Measurements from ENCODE around the gene THY1.
"Not testable (repeated sequence)": the region's sequence is repeated elsewhere in the genome, so short reads cannot be mapped to it uniquely, and the experiment has no call there.

THY1 gene

DNA sequence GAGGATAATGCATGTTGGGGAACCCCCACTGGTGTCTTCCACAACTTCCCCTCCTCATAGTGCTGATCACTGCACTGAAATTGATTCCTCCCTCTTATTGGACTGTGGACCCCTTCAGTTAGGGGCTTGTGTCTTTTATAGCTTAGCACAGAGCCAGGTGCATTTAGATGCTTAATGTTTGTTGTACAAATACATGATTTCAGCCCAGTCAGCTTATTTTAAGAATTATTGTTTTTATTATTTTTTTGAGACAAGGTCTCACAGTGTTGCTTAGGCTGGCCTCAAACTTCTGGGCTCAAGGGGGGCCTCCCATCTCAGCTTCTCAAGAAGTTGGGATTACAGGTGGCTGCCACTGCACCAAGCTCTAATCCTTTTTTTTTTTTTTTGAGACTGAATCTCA lies 8.2 kb downstream of the THY1 start:
- TF ChIP-seq, protein P1, sequence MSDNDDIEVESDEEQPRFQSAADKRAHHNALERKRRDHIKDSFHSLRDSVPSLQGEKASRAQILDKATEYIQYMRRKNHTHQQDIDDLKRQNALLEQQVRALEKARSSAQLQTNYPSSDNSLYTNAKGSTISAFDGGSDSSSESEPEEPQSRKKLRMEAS (IDR thresholded peaks at IDR 0.05; ENCODE audit: low read depth, low read length), result no peak
- TF ChIP-seq MYC (IDR thresholded peaks at IDR 0.05; ENCODE audit: low read depth, low read length), result no peak
- TF ChIP-seq, protein P2, sequence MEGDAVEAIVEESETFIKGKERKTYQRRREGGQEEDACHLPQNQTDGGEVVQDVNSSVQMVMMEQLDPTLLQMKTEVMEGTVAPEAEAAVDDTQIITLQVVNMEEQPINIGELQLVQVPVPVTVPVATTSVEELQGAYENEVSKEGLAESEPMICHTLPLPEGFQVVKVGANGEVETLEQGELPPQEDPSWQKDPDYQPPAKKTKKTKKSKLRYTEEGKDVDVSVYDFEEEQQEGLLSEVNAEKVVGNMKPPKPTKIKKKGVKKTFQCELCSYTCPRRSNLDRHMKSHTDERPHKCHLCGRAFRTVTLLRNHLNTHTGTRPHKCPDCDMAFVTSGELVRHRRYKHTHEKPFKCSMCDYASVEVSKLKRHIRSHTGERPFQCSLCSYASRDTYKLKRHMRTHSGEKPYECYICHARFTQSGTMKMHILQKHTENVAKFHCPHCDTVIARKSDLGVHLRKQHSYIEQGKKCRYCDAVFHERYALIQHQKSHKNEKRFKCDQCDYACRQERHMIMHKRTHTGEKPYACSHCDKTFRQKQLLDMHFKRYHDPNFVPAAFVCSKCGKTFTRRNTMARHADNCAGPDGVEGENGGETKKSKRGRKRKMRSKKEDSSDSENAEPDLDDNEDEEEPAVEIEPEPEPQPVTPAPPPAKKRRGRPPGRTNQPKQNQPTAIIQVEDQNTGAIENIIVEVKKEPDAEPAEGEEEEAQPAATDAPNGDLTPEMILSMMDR (IDR thresholded peaks at IDR 0.05; ENCODE audit: low read depth, low read length), result no peak
- no peak for TF ChIP-seq POLR2A (IDR thresholded peaks at IDR 0.05; ENCODE audit: extremely low read depth, insufficient read length)
- no peak for DNase-seq (ENCODE audit: low read depth)

DNA sequence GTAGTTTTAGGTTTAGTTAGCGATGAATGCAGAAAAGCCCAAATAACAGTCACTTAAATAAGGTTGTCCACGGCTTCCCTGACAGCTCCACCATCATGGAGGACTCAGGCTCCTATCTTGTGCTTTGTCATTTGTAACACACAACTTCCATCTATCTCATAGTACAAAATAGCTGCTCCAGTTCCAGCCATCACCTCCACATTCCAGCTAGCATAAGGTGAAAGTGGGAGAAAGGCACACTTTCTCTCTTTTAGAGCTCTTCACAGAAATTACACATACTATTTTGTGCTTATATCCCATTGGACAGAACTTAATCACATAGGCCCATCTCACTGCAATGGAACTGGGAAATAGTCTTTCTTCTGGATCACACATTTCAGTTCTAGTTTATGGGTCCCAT lies 8.7 kb downstream of the THY1 start:
- DNase-seq (ENCODE audit: low read depth), result no peak
- H3K4me3 ChIP-seq (ENCODE audit: low read depth, low read length), result no peak overlapping the region
- TF ChIP-seq, protein P2 (IDR thresholded peaks at IDR 0.05; ENCODE audit: low read depth, low read length), result no peak
- TF ChIP-seq, protein P1 (IDR thresholded peaks at IDR 0.05; ENCODE audit: low read depth, low read length), result no peak
- TF ChIP-seq MYC (IDR thresholded peaks at IDR 0.05; ENCODE audit: low read depth, low read length) (no peak), POLR2A (IDR thresholded peaks at IDR 0.05; ENCODE audit: extremely low read depth, insufficient read length) (no peak)

More for the DNA sequence above, 8.2 kb downstream of the THY1 start:
- no peak overlapping the region for H3K4me3 ChIP-seq (ENCODE audit: low read depth, low read length)

DNA sequence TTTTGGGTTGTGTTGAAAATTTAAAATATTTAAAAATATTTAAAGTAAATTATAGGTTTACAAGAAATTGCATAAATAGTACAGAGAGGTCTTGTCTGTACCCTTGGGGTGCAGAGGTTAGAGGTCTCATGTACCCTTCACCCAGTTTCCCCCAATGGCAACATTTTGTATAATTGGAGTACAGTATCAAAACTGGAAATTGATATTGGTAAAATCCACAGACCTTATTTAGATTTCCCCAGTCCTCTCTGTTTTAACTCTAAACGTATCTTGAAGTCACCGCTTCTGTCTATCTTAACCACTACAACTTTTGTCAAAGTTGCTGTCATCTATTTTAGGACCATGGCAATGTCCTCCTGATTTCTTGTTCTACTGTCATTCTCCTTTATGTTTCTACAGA lies 10.9 kb downstream of the THY1 start:
- H3K4me3 ChIP-seq (ENCODE audit: low read depth, low read length), result no peak overlapping the region
- TF ChIP-seq, protein P1 (IDR thresholded peaks at IDR 0.05; ENCODE audit: low read depth, low read length), result no peak
- TF ChIP-seq MYC (IDR thresholded peaks at IDR 0.05; ENCODE audit: low read depth, low read length) (no peak), POLR2A (IDR thresholded peaks at IDR 0.05; ENCODE audit: extremely low read depth, insufficient read length) (no peak)
- TF ChIP-seq, protein P2 (IDR thresholded peaks at IDR 0.05; ENCODE audit: low read depth, low read length), result no peak
- DNase-seq (ENCODE audit: low read depth), result no peak

DNA sequence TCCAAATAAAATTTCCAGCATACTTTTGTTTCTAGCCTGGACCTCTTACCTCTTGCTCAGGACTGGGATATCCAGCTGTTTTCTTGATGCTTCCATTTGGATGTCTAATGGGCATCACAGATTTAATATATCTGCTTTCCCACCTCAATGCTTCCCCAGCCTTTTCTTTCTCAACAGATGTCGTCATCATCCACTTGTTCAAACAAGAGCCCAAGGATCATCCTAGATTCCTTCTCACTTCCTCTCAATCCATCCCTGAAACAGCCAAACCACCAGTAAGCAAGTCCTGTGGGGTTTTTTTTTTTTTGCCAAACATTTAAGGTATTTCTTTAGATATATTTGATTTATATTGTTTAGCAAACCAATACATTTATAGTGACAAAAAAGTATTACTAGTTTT lies 12.5 kb downstream of the THY1 start:
- TF ChIP-seq MYC (IDR thresholded peaks at IDR 0.05; ENCODE audit: low read depth, low read length) (no peak), POLR2A (IDR thresholded peaks at IDR 0.05; ENCODE audit: extremely low read depth, insufficient read length) (no peak)
- TF ChIP-seq, protein P2 (IDR thresholded peaks at IDR 0.05; ENCODE audit: low read depth, low read length), result no peak
- TF ChIP-seq, protein P1 (IDR thresholded peaks at IDR 0.05; ENCODE audit: low read depth, low read length), result no peak
- H3K4me3 ChIP-seq (ENCODE audit: low read depth, low read length), result no peak overlapping the region
- no peak for DNase-seq (ENCODE audit: low read depth)

DNA sequence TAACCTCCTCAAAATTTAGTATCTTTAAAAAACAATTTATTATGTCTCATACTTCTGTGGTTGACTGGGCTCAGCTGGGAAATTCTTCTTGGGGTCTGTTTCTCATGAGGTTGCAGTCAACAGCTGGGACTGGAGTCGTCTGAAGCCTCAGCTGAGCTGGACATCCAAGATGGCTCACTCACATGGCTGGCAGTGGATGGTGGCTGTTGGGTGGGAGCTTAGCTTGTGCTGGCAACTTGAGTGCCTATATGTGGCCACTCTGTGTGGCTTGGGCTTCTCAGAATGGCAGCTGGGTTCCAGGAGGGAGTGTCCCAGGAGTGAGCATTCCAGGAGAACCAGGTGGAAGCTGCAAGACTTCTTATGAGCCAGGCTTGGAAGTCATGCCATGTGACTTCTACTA lies 13.2 kb downstream of the THY1 start:
- TF ChIP-seq MYC (IDR thresholded peaks at IDR 0.05; ENCODE audit: low read depth, low read length) (no peak), POLR2A (IDR thresholded peaks at IDR 0.05; ENCODE audit: extremely low read depth, insufficient read length) (no peak)
- TF ChIP-seq, protein P2 (IDR thresholded peaks at IDR 0.05; ENCODE audit: low read depth, low read length), result no peak
- TF ChIP-seq, protein P1 (IDR thresholded peaks at IDR 0.05; ENCODE audit: low read depth, low read length), result no peak
- no peak overlapping the region for H3K4me3 ChIP-seq (ENCODE audit: low read depth, low read length)
- DNase-seq (ENCODE audit: low read depth), result no peak

DNA sequence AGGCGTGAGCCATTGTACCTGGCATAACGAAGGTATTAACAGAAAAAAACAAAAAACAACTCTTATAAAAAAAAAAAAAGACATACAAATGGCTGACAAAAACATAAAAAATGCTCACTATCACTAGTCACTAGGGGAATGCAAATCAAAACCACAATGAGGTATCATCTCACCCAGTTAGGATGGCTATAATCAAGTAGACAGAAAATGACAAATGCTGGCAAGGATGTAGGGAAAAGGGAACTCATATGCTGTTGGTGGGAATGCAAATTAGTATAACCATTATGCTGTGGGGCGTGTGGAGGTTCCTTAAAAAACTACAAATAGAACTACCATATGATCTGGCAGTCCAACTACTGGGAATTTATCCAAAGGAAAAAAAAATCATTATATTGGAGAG lies 17.0 kb downstream of the THY1 start:
- H3K4me3 ChIP-seq (ENCODE audit: low read depth, low read length), result no peak overlapping the region
- DNase-seq (ENCODE audit: low read depth), result no peak
- TF ChIP-seq, protein P2 (IDR thresholded peaks at IDR 0.05; ENCODE audit: low read depth, low read length), result no peak

DNA sequence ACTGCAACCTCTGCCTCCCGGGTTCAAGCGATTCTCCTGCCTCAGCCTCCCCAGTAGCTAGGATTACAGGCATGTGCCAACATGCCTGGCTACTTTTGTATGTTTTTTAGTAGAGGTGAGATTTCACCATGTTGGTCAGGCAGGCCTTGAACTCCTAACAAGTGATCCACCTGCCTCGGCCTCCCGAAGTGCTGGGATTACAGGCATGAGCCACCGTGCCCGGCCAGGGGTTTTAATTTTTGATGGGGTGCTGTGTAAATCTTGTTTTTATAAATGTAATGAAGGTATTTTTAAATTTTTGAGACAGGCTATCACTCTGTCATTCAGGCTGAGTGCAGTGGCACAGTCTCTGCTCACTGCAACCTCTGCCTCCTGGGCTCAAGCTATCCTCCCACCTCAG lies 17.5 kb downstream of the THY1 start:
- DNase-seq (ENCODE audit: low read depth); H3K4me3 ChIP-seq (ENCODE audit: low read depth, low read length): not testable (repeated sequence)

All from NB4 (cell line).